ENCODE results near the gene CENPH. TPM values are rescaled to one million over a fixed set of nuclear protein-coding genes. Genes with fewer than 3 reads are reported as not detected.
"Not testable (repeated sequence)": the region's sequence is repeated elsewhere in the genome, so short reads cannot be mapped to it uniquely, and the experiment has no call there.

The CENPH gene, protein sequence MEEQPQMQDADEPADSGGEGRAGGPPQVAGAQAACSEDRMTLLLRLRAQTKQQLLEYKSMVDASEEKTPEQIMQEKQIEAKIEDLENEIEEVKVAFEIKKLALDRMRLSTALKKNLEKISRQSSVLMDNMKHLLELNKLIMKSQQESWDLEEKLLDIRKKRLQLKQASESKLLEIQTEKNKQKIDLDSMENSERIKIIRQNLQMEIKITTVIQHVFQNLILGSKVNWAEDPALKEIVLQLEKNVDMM
- 10 to 100 TPM; 97.0 to 98.6 TPM for total RNA-seq

DNA sequence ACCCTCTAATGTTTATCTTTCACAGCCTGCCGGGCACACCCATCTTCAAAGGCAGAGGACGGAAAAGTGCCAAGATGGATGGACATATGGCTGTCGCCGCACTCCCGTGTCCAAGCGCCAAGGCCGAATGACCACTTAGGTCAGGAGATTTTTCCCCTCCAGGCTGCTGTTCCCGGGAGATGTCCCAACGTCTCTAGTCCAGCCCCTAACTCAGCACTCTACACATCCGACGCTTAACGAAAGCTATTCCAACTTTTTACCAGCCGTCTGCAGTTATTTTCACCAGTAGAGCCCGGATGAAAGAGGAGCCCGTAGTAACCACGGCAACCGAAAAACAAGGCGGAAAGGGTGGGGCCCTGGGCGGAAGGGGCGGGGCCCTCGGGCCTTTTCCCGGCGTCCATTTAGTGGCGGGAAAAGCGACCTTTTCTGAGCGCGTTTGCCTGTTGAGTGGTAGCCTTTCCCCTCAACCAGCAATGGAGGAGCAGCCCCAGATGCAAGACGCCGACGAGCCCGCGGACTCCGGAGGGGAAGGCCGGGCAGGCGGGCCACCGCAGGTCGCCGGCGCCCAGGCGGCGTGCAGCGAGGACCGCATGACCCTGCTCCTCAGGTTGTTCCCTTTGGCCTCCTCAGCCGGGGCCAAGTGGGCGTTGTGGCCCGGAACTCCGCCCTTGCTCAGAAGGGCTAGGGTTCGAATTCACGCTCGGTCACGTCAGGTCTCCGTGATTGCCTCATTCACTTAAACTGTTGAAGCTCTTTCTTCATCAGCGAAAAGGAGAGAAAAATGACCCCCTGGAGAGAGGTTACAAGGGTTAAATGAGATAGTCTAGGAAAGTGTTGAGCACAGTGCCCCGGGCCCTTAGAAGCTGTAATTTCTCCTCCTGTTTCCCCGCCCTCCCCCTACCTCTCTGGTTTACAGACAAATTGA is at the start of gene CENPH:
Gene CENPH (plus strand): TSS at position 422 of the 925 bp plus-strand sequence. CDS start 52 bp downstream, at position 474.
- H3K27ac Mint-ChIP-seq: peak within 1 kb of the TSS; percentile 98
- peak; percentile 91 for ATAC-seq

DNA sequence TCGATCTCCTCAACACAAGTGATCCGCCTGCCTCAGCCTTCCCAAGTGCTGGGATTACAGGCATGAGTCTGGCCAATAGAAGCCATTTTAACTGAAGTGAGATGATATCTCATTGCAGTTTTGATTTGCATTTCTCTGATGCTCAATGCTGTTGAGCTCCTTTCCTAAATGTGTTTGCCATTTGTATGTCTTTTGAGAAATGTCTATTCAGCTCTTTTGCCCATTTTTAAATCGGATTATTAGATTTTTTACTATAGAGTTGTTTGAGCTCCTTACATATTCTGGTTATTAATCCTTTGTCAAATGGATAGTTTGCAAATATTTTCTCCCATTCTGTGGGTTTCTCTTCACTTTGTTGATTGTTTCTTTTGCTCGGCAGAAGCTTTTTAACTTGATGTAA is 49.1 kb upstream of the CENPH start:
- POLR2A ChIA-PET; H3K27me3 Mint-ChIP-seq; H3K4me1 Mint-ChIP-seq (ENCODE audit: low read depth); H3K9me3 Mint-ChIP-seq; H3K4me3 Mint-ChIP-seq; H3K36me3 Mint-ChIP-seq (ENCODE audit: low read depth); intact Hi-C loops (cut with micrococcal nuclease); DNase-seq; ATAC-seq; H3K27ac Mint-ChIP-seq: not testable (repeated sequence)
- CTCF ChIA-PET: interaction anchor here (1.1 kb wide), 1 partner anchor 36 kb away, joined by 3 read pairs; no protein-coding TSS in a partner anchor

More for the DNA sequence above, at the start of gene CENPH:
- intact Hi-C loops (cut with micrococcal nuclease): no loop called here
- Mint-ChIP-seq H3K36me3 (ENCODE audit: low read depth) (peaks cover 18% of the 10 kb centered on the region), H3K27me3 (no peaks in the 10 kb centered on the region), H3K4me3 (peak within 1 kb of the TSS; percentile 98), H3K4me1 (ENCODE audit: low read depth) (peaks cover 12% of the 10 kb centered on the region), H3K9me3 (no peaks in the 10 kb centered on the region)
- peak; percentile 94 for DNase-seq
- ChIA-PET CTCF (interaction anchor here (0.7 to 2.4 kb wide), 9 partner anchors 9 to 145 kb away, joined by 3 to 21 read pairs (median 3); partner anchors contain the start of genes CCDC125, CCNB1, CDK7 and SLC30A5), POLR2A (interaction anchor here (0.6 to 2.3 kb wide), 13 partner anchors 10 to 263 kb away, joined by 3 to 17 read pairs (median 3); partner anchors contain the start of genes AK6, CCNB1, RAD17 and TAF9)
- TF ChIP-seq, protein P1, sequence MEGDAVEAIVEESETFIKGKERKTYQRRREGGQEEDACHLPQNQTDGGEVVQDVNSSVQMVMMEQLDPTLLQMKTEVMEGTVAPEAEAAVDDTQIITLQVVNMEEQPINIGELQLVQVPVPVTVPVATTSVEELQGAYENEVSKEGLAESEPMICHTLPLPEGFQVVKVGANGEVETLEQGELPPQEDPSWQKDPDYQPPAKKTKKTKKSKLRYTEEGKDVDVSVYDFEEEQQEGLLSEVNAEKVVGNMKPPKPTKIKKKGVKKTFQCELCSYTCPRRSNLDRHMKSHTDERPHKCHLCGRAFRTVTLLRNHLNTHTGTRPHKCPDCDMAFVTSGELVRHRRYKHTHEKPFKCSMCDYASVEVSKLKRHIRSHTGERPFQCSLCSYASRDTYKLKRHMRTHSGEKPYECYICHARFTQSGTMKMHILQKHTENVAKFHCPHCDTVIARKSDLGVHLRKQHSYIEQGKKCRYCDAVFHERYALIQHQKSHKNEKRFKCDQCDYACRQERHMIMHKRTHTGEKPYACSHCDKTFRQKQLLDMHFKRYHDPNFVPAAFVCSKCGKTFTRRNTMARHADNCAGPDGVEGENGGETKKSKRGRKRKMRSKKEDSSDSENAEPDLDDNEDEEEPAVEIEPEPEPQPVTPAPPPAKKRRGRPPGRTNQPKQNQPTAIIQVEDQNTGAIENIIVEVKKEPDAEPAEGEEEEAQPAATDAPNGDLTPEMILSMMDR (IDR thresholded peaks at IDR 0.05): no peak

DNA sequence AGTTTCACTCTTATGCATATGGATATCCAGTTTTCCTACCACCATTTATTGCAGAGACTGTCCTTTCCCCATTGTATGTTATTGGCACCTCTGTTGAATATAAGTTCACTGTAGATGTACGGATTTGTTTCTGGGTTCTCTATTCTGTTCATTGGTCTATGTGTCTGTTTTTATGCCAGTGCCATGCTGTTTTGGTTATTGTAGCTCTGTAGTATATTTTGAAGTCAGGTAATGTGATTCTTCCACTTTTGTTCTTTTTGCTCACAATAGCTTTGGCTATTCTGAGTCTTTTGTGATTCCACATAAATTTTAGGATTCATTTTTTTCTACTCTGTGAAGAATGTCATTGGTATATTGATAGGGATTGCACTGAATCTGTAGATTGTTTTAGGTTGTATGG is 48.6 kb upstream of the CENPH start:
- intact Hi-C loops (cut with micrococcal nuclease): no loop called here
- DNase-seq: no peak
- no peak for ATAC-seq
- CTCF ChIA-PET: interaction anchor here (1.1 kb wide), 1 partner anchor 36 kb away, joined by 3 read pairs; no protein-coding TSS in a partner anchor
- Mint-ChIP-seq H3K27ac (no peak overlapping the region), H3K9me3 (peaks cover 6% of the 10 kb centered on the region), H3K27me3 (no peaks in the 10 kb centered on the region), H3K36me3 (ENCODE audit: low read depth) (no peaks in the 10 kb centered on the region), H3K4me1 (ENCODE audit: low read depth) (no peaks in the 10 kb centered on the region), H3K4me3 (no peak overlapping the region)
- POLR2A ChIA-PET: no interaction called here
- TF ChIP-seq, protein P1 (IDR thresholded peaks at IDR 0.05): no peak

DNA sequence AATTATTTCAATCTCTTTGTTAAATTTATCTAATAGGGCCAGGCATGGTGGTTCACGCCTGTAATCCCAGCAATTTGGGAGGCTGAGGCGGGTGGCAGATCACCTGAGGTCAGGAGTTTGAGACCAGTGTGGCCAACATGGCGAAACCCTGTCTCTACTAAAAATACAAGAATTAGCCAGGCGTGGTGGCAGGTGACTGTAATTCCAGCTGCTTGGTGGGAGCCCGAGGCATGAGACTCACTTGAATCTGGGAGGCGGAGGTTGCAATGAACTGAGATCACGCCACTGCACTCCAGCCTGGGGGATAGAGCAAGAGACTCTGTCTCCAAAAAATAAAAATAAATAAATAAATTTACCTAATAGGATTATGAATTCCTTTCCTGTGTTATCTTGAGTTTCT is 40.8 kb upstream of the CENPH start:
- H3K9me3 Mint-ChIP-seq; DNase-seq; H3K4me1 Mint-ChIP-seq (ENCODE audit: low read depth); POLR2A ChIA-PET; ATAC-seq; H3K27me3 Mint-ChIP-seq; intact Hi-C loops (cut with micrococcal nuclease); H3K4me3 Mint-ChIP-seq; H3K27ac Mint-ChIP-seq; CTCF ChIA-PET; H3K36me3 Mint-ChIP-seq (ENCODE audit: low read depth): not testable (repeated sequence)

DNA sequence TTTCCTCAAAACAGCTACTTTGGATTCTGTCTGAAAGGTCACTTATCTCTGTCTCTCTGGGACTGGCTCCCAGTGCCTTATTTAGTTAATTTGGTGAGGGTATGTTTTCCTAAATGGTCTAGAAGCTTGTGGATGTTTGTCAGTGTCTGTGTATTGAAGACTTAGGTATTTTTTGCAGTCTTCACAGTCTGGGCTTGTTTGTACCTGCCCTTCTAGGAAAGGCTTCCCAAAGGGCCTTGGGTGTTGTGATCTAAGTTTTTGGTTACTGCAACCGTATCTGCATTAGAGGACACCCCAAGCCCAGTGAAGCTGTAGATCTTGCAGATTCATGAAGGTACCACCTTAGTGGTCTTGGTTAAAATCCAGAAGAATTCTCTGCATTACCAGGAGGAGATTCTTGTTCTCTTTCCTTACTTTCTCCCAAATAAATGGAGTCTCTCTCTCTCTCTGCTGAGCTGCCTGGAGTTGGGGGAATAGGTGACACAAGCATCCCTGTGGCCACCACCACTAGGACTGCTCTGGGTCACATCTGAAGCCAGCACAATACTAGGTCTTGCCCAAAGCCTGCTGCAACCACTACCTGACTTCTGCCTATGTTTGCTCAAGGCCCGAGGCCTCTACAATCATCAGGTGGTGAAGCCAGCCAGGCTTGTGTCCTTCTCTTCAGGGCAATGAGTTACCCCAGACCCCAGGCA is 40.3 kb upstream of the CENPH start:
- CTCF ChIA-PET: no interaction called here
- intact Hi-C loops (cut with micrococcal nuclease): no loop called here
- POLR2A ChIA-PET: no interaction called here

More for the DNA sequence above, 40.3 kb upstream of the CENPH start:
- no peak for DNase-seq
- Mint-ChIP-seq H3K27ac (no peak overlapping the region), H3K36me3 (ENCODE audit: low read depth) (no peaks in the 10 kb centered on the region), H3K4me3 (no peak overlapping the region), H3K4me1 (ENCODE audit: low read depth) (no peaks in the 10 kb centered on the region), H3K27me3 (no peaks in the 10 kb centered on the region), H3K9me3 (no peaks in the 10 kb centered on the region)
- TF ChIP-seq, protein P1 (IDR thresholded peaks at IDR 0.05): no peak
- ATAC-seq: no peak

Data from activated CD8-positive, alpha-beta T cell treated with anti-CD3 and anti-CD28 coated beads for 36 hours (primary cell).